Gastrocnemius medialis (tissue), 4 donors: ENCODE data around the gene CNNM4.

Source experiments
- CTCF ChIP-seq, 5 experiments: fragments of 450-650 bp in 3 of 5; fragments of 200-600 bp in 2 of 5; sonication (generic) in 2 of 5; IDR thresholded peaks in 4 of 5; conservative IDR thresholded peaks in 1 of 5; 1 replicate in 4 of 5; 2 replicates in 1 of 5; pipeline ENCODE4 v1.5.1; 2016 to 2019; ENCODE audit warnings: antibody characterized with exemption in 5 of 5, mild to moderate bottlenecking in 3 of 5, moderate library complexity in 3 of 5
- POLR2A ChIP-seq, 2 donors: fragments of 450-650 bp; IDR thresholded peaks; one replicate each; pipeline ENCODE4 v1.6.1; 2017; ENCODE audit warnings: antibody characterized with exemption in 2 of 2, mild to moderate bottlenecking in 2 of 2, moderate library complexity in 2 of 2

DNA sequence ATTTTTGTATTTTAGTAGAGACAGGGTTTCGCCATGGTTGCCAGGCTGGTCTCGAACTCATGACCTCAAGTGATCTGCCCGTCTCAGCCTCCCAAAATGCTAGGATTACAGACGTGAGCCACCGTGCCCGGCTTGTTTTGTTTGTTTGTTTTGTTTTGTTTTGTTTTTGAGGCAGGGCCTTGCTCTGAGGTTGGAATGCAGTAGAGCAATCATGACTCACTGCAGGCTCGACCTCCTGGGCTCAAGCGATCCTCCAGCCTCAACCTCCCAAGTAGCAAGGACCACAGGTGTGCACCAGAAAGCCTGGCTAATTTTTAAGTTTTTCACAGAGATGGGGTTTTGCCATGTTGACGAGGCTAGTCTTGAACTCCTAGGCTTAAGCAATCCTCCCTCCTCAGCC, 8.9 kb upstream of the CNNM4 start:
- no peak for TF ChIP-seq POLR2A (IDR thresholded peaks at IDR 0.05)
- no peak for TF ChIP-seq CTCF (IDR thresholded peaks at IDR 0.05 in 4 of 5, conservative IDR thresholded peaks at IDR 0.05 in 1 of 5)
